Smooth muscle cell (in vitro differentiated cells): ENCODE data around the gene FOLR2. TPM values are rescaled to one million over a fixed set of nuclear protein-coding genes. Genes with fewer than 3 reads are reported as not detected.

Source experiments
- DNase-seq: peaks from one replicate; lab custom pipeline; 2025; ENCODE audit not compliant: unreplicated experiment; lab: John Stamatoyannopoulos, UW
- H2AFZ ChIP-seq: fragments of 200-600 bp; sonication (generic); 2 replicates; pipeline ENCODE4 v1.6.0; 2016; ENCODE audit warnings: antibody characterized with exemption, low read depth, mild to moderate bottlenecking
- H3F3A ChIP-seq: fragments of 200-600 bp; sonication (generic); 2 replicates; pipeline ENCODE4 v1.6.0; 2017; ENCODE audit warnings: antibody characterized with exemption, low read depth
- H3K27ac ChIP-seq: fragments of 200-600 bp; sonication (generic); 2 replicates; pipeline ENCODE4 v1.5.1; 2016; ENCODE audit warnings: low read depth, mild to moderate bottlenecking
- H3K27me3 ChIP-seq: fragments of 200-600 bp; sonication (generic); 2 replicates; pipeline ENCODE4 v1.6.1; 2016; ENCODE audit warnings: low read depth, mild to moderate bottlenecking
- H3K36me3 ChIP-seq: fragments of 200-600 bp; sonication (generic); 2 replicates; pipeline ENCODE4 v1.5.1; 2016; ENCODE audit warnings: low read depth
- H3K4me1 ChIP-seq: fragments of 200-600 bp; sonication (generic); 2 replicates; pipeline ENCODE4 v1.5.1; 2016; ENCODE audit warnings: low read depth
- H3K4me2 ChIP-seq: fragments of 200-600 bp; sonication (generic); 2 replicates; pipeline ENCODE4 v1.6.0; 2016; ENCODE audit warnings: mild to moderate bottlenecking
- H3K4me3 ChIP-seq: fragments of 200-600 bp; sonication (generic); 2 replicates; pipeline ENCODE4 v1.5.1; 2016; ENCODE audit warnings: mild to moderate bottlenecking
- H3K79me2 ChIP-seq: fragments of 200-600 bp; sonication (generic); 2 replicates; pipeline ENCODE4 v1.6.0; 2016; ENCODE audit warnings: low read depth, mild to moderate bottlenecking
- H3K9ac ChIP-seq: fragments of 200-600 bp; sonication (generic); 2 replicates; pipeline ENCODE4 v1.6.0; 2016; ENCODE audit warnings: low read depth
- H3K9me3 ChIP-seq: fragments of 200-600 bp; sonication (generic); replicated peaks from 2 replicates; pipeline ENCODE4 v1.5.1; 2016; ENCODE audit warnings: low read depth
- H4K20me1 ChIP-seq: fragments of 200-600 bp; sonication (generic); 2 replicates; pipeline ENCODE4 v1.6.0; 2016; ENCODE audit warnings: low read depth
- WGBS: methylation state at CpG from one replicate; pipeline ENCODE4 v1.1.7; 2016; ENCODE audit warnings: low lambda C conversion rate; 5-methylcytosine and 5-hydroxymethylcytosine counted together
- polyA plus RNA-seq: library from polyadenylated mRNA; unstranded; fragments of >200 nt; fragmentation: Nextera tagmentation; extraction: Ambion mirVana; gene quantifications from 2 replicates; pipeline ENCODE4 v1.2.1, GENCODE V29; 2016
- total RNA-seq: library from RNA; depleted of rRNA; stranded (reverse); fragments of >200 nt; gene quantifications from 2 replicates; pipeline ENCODE4 v1.2.3, GENCODE V29; 2014
- TF ChIP-seq, protein P1 (sequence below): fragments of 200-600 bp; sonication (generic); IDR thresholded peaks from 2 replicates; pipeline ENCODE4 v1.5.1; 2017; ENCODE audit warnings: borderline replicate concordance, mild to moderate bottlenecking, antibody characterized with exemption; ENCODE audit not compliant: insufficient read depth, poor library complexity, severe bottlenecking

FOLR2 gene
- total and polyA plus RNA-seq, 2 experiments from 2014 or later: not detected

- TF ChIP-seq, protein P1, sequence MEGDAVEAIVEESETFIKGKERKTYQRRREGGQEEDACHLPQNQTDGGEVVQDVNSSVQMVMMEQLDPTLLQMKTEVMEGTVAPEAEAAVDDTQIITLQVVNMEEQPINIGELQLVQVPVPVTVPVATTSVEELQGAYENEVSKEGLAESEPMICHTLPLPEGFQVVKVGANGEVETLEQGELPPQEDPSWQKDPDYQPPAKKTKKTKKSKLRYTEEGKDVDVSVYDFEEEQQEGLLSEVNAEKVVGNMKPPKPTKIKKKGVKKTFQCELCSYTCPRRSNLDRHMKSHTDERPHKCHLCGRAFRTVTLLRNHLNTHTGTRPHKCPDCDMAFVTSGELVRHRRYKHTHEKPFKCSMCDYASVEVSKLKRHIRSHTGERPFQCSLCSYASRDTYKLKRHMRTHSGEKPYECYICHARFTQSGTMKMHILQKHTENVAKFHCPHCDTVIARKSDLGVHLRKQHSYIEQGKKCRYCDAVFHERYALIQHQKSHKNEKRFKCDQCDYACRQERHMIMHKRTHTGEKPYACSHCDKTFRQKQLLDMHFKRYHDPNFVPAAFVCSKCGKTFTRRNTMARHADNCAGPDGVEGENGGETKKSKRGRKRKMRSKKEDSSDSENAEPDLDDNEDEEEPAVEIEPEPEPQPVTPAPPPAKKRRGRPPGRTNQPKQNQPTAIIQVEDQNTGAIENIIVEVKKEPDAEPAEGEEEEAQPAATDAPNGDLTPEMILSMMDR: no peak
- Histone ChIP-seq H4K20me1 (no peaks in the 10 kb centered on the region), H3K4me1 (peaks cover 2% of the 10 kb centered on the region), H3K79me2 (no peaks in the 10 kb centered on the region), H3K9ac (no peak overlapping the region), H3K36me3 (no peaks in the 10 kb centered on the region), H3K4me2 (no peak overlapping the region), H3F3A (no peaks in the 10 kb centered on the region), H3K4me3 (no peak overlapping the region), H3K27ac (no peak overlapping the region), H3K27me3 (peaks cover 77% of the 10 kb centered on the region), H3K9me3 (no peaks in the 10 kb centered on the region), H2AFZ (no peak overlapping the region)
- DNase-seq: no peak
- 19% methylated on average over 19 of the region's 19 CpGs for WGBS
Observed at GRCh38 chr11:72245263-72245816, 28.7 kb downstream of the FOLR2 start.

DNA sequence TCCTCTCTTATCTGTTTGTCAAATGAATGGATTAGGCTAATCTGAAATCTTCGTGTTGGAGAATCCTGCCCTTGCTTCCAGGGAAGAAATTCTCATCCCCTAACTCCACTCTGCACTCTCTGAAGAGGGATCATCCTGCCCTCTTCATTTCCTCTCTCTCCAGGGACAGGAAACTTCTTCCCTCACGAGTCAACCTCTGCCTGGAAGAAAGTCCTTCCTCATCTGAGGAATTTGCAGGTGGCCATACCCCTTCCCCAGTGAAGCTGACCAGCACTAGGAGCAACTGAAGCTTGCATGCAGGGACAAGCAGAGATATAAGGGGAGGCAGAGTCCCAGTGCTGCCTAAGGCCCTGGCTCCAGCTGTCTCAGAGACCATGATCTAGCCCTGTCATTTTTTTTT lies 31.0 kb downstream of the FOLR2 start:
- H2AFZ ChIP-seq: no peak overlapping the region
- H3K27me3 ChIP-seq: peaks cover 60% of the 10 kb centered on the region
- H3K4me2 ChIP-seq: no peak overlapping the region
- H3K9me3 ChIP-seq: no peaks in the 10 kb centered on the region
- no peaks in the 10 kb centered on the region for H4K20me1 ChIP-seq
- WGBS: 18% methylated on average over 2 of the region's 2 CpGs
- no peak overlapping the region for H3K9ac ChIP-seq
- H3K4me3 ChIP-seq: no peak overlapping the region
- H3F3A ChIP-seq: no peaks in the 10 kb centered on the region
- H3K27ac ChIP-seq: no peak overlapping the region
- H3K36me3 ChIP-seq: no peaks in the 10 kb centered on the region
- no peaks in the 10 kb centered on the region for H3K79me2 ChIP-seq
- TF ChIP-seq, protein P1: no peak
- DNase-seq: no peak
- no peaks in the 10 kb centered on the region for H3K4me1 ChIP-seq

DNA sequence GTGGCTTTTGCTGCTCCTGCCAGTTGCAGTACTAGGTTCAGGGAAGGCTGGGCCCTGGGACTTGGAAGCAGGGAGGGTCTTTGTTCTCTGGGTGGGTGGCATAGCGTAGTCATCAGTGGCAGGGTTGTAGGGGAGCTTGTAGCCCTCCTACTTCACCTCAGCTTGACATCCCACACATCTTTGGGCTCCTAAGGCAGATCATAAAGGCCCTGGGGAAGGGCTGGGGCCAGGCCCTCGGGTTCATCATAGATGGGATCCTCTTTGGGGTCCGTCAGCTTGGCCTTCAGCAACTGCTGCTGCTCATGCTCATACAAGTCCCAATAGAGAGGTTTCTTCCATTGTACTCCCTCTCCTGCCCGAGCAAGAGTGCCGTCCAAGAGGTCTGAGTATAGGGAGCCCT lies 33.4 kb downstream of the FOLR2 start:
- no peak overlapping the region for H2AFZ ChIP-seq
- no peak overlapping the region for H3K9ac ChIP-seq
- no peaks in the 10 kb centered on the region for H3K79me2 ChIP-seq
- H3F3A ChIP-seq: no peaks in the 10 kb centered on the region
- 93% methylated on average over 5 of the region's 5 CpGs for WGBS
- no peaks in the 10 kb centered on the region for H3K36me3 ChIP-seq
- H3K9me3 ChIP-seq: no peaks in the 10 kb centered on the region
- no peak overlapping the region for H3K4me3 ChIP-seq
- H3K27ac ChIP-seq: no peak overlapping the region
- no peak for DNase-seq
- no peaks in the 10 kb centered on the region for H4K20me1 ChIP-seq
- no peaks in the 10 kb centered on the region for H3K4me1 ChIP-seq
- peaks cover 36% of the 10 kb centered on the region for H3K27me3 ChIP-seq
- no peak overlapping the region for H3K4me2 ChIP-seq
- TF ChIP-seq, protein P1: no peak
